ENCODE measurements around the gene NANOS3.
"Not testable (repeated sequence)": the region's sequence is repeated elsewhere in the genome, so short reads cannot be mapped to it uniquely, and the experiment has no call there.

Gene NANOS3

DNA sequence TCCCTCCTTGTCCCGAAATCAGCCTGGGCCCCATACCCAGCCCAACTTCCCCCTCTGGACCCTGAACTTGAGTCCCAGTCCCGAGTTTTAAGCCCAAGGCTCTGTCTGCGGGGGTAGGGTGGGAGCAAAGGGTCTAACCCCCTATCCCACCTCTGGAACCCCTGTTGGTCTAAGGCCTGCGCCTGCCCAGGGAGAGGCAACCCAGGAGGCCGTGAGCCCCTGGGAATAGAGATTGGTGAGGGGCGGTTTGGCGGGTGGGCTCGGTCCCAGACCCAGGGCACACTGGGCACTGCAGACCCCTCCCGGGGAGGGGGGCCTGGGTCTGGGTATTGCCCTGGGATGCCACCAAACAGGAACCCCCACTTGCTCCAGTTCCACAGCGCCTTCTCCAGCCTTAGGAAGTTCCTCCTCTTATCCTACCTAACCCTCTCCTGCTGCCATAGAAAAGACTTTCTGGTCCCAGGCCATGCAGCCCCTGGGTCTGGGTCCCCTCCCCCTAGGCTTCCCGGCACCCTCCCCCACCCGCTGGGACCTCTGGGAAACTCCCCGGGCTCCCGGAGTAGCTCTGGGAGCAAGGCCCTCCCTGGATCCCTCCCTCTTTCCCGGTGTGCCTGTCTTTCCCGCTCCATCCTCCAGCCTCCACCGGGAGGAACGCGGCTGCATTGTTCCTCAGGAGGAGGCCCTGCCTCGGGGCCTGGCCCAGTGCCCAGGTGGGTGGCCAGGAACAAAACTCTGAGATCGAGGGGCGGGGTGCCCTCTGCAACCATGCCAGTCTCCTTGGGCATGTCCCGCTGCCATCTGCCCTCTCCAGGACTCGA, 33.6 kb upstream of the NANOS3 start:
- DNase-seq: no peak

- no peak for DNase-seq
Measured at GRCh38 chr19:13844130-13844631, 32.8 kb upstream of the NANOS3 start.

DNA sequence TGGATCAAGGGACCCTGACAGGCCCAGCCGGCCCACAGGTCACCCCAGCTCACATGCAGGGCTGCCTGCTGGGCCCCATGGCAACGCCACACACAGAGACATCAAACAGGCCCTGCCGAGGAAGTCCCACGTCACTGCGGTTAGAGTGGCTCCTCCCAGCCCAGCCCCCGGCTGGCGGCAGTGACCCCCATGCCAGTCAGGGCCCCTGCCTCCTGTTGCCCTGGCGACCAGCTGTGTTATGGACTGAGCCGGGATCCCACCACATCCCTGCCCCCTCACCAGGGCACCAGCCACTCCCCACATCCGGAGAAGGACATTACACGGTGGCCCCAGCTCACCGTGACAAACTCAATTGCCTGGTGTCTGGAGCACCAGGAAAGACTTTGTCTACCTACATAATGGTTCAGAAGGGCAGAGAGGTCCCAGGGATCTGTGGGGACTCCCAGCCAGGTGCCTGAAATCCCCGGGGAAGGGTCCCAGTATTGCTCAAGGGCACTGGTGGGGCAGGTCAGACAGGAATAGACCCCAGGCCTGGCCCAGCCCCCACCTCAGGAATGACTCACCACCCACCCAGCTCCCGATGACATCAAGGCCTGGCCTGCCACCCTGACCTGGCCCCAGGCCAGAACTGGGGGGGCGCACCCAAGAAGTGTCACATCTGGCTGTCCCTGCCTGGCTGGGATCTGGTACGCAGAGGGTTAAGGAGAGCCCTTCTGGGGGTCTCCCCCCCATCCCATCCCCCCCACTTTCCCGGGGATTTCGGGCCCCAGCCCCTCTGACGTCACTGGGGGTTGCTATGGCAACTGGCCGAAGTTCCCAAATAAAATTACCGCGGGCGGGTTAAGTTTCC, 30.2 kb upstream of the NANOS3 start:
- DNase-seq: peak; percentile 83

- peak; percentile 84 for DNase-seq
Measured at GRCh38 chr19:13847407-13848339, 29.3 kb upstream of the NANOS3 start.

GRCh38 chr19:13848340-13848677, 28.6 kb upstream of the NANOS3 start:
- no peak for DNase-seq

GRCh38 chr19:13848798-13849676, 27.9 kb upstream of the NANOS3 start:
- no peak for DNase-seq

GRCh38 chr19:13849991-13850909, 26.7 kb upstream of the NANOS3 start:
- no peak for DNase-seq

DNA sequence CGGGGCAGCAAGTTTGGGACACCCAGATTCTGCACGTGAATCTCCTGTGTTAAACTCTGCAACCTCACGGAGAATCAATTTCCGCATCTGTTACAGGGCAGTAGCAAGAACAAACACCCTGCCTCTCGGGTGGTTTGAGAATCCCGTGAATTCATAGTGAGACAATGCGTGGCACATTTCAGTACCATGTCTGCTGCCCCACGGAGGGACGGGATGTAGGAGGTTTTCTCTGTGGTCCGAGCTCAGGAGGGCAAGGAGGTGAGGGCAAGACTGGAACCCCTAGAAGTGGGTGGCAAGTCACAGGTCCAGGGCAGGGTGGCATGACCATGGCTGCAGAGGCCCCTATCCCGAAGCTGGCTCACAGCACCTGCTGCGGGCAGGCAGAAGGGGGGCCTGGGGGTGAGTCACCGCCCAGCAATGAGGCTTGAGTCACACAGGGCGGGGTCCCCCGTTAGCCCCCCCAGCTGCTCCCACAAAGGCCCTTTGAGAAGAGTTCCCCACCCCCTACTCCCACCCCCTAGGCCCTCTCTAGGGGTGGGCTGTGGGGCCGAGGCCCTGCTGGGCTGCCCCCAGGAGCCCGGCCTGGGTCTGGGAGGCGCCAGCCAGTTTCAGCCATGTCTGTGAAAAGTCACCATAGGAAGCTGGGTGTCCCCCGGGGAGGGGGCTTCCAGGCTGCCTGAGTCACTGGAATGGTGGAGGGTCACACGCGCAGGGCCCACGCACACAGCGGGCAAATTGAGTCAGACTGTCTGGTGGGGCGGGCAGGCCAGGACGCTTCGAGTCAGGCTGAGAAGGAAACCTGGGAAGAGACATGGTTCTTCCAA, 25.8 kb upstream of the NANOS3 start:
- peak; percentile 73 for DNase-seq

- not testable (repeated sequence) for DNase-seq
Measured at GRCh38 chr19:13851734-13852114, 25.2 kb upstream of the NANOS3 start.

DNA sequence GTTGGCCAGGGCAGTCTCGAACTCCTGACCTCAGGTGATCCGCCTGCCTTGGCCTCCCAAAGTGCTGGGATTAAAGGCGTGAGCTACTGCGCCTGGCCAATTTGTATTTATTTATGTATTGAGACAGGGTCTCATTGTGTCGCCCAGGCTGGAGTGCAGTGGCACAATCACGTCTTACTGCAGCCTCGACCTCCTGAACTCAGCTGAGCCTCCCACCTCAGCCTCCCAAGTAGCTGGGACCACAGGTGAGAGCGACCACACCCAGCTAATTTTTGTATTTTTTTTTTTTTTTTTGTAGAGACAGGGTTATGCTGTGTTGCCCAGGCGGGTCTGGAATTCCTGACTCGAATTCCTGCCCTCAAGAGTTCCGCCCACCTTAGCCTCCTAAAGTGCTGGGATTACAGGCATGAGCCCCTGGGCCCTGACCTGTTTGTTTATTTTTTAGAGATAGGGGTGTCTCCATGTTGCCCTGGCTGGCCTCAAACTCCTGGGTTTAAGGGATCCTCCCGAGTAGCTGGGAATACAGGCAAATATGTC, 24.7 kb upstream of the NANOS3 start:
- not testable (repeated sequence) for DNase-seq

- no peak for DNase-seq
Measured at GRCh38 chr19:13856497-13856896, 20.4 kb upstream of the NANOS3 start.

DNA sequence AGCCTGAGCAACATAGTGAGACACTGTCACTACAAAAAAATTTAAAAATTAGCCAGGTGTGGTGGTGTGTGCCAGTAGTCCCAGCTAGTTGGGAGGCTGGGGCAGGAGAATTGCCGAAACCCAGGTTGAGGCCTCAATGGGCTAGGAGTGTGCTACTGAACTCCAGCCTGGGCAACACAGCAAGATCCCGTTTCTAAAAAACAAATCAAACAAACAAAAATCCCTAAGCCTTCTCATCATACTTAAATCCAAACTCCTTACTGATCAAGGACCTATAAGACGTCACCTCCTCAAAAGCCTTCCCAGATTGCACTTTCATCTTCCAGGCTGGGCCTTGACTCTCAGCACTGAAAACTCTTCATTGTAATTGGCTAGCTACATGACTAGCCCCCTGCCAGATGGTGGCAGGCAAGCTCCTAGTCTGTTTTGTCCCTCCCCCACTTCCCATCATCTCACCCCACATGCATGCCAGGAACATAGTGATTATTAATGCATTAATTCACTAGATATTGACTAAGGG, 17.5 kb upstream of the NANOS3 start:
- no peak for DNase-seq

DNA sequence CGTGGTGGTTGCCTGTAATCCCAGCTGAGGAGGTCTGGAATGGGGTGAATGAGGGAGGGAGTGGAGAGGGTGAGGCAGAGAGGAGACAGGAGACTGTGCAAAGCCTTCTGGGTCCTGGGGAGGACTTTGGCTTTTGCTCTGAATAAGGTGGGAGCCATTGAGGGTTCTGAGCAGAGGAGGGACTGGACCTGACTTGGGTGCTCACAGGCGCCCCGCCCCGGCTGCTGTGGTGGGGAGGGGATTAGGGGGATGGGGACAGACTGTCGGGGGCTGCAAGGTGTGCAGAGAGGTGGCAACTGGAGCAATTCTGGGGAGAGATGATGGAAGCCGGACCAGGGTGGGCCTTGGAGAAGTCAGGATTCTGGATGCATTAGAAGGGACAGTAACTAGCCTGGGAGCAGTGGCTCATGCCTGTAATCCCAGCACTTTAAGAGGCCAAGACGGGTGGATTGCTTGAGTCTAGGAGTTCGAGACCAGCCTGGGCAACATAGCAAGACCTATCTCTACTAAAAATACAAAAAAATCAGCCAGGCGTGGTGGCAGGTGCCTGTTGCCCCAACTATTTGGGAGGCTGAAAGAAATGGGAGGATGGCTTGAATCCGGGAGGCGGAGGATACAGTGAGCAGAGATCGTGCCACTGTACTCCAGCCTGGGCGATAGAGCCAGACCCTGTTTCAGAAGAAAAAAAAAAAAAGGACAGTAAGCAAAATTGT, 16.1 kb upstream of the NANOS3 start:
- DNase-seq: no peak

GRCh38 chr19:13861392-13861713, 15.6 kb upstream of the NANOS3 start:
- no peak for DNase-seq

GRCh38 chr19:13861714-13862531, 15.0 kb upstream of the NANOS3 start:
- peak; percentile 62 for DNase-seq

GRCh38 chr19:13864046-13864666, 12.8 kb upstream of the NANOS3 start:
- DNase-seq: no peak

Measured in amniotic stem cell (primary cell).